Measurements from ENCODE around the gene SAMD13. TPM values are rescaled to one million over a fixed set of nuclear protein-coding genes. Genes with fewer than 3 reads are reported as not detected.

SAMD13 gene
- total RNA-seq, 2 experiments from 2014 or later, result not detected

GRCh38 chr1:84366786-84367185, 65.3 kb downstream of the SAMD13 start:
- TF ChIP-seq, protein P1, sequence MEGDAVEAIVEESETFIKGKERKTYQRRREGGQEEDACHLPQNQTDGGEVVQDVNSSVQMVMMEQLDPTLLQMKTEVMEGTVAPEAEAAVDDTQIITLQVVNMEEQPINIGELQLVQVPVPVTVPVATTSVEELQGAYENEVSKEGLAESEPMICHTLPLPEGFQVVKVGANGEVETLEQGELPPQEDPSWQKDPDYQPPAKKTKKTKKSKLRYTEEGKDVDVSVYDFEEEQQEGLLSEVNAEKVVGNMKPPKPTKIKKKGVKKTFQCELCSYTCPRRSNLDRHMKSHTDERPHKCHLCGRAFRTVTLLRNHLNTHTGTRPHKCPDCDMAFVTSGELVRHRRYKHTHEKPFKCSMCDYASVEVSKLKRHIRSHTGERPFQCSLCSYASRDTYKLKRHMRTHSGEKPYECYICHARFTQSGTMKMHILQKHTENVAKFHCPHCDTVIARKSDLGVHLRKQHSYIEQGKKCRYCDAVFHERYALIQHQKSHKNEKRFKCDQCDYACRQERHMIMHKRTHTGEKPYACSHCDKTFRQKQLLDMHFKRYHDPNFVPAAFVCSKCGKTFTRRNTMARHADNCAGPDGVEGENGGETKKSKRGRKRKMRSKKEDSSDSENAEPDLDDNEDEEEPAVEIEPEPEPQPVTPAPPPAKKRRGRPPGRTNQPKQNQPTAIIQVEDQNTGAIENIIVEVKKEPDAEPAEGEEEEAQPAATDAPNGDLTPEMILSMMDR (IDR thresholded peaks at IDR 0.05), result no peak
- no peak overlapping the region for H3K27ac ChIP-seq (ENCODE audit: low read depth in 1 of 2, low read length in 2 of 2)
- H3K36me3 Mint-ChIP-seq (ENCODE audit: low read depth), result no peaks in the 10 kb centered on the region
- no peak overlapping the region for H3K27ac Mint-ChIP-seq
- DNase-seq, result no peak
- intact Hi-C loops (cut with DNase I, micrococcal nuclease), result no loop called here
- ChIA-PET POLR2A (no interaction called here), CTCF (no interaction called here)
- H3K4me1 Mint-ChIP-seq (ENCODE audit: low read depth), result peaks cover 5% of the 10 kb centered on the region
- no peak overlapping the region for H3K4me3 ChIP-seq (ENCODE audit: low read length)
- no peaks in the 10 kb centered on the region for H3K9me3 Mint-ChIP-seq
- no peaks in the 10 kb centered on the region for H3K36me3 ChIP-seq (ENCODE audit: insufficient read depth, low read length)
- no peaks in the 10 kb centered on the region for H3K9me3 ChIP-seq (ENCODE audit: control insufficient read depth in 1 of 2, insufficient read depth in 1 of 2, low read length in 2 of 2)
- no peaks in the 10 kb centered on the region for H3K27me3 Mint-ChIP-seq
- no peak overlapping the region for H3K4me3 Mint-ChIP-seq
- no peaks in the 10 kb centered on the region for H3K4me1 ChIP-seq (ENCODE audit: insufficient read depth, low read length)
- no peak for ATAC-seq (ENCODE audit: poor library complexity)
- no peaks in the 10 kb centered on the region for H3K27me3 ChIP-seq (ENCODE audit: control insufficient read depth in 1 of 2, insufficient read depth in 2 of 2, low read length in 2 of 2)

GRCh38 chr1:84367219-84367618, 65.7 kb downstream of the SAMD13 start:
- TF ChIP-seq, protein P1 (IDR thresholded peaks at IDR 0.05), result no peak
- no peaks in the 10 kb centered on the region for H3K9me3 ChIP-seq (ENCODE audit: control insufficient read depth in 1 of 2, insufficient read depth in 1 of 2, low read length in 2 of 2)
- Mint-ChIP-seq H3K4me1 (ENCODE audit: low read depth) (peaks cover 5% of the 10 kb centered on the region), H3K4me3 (no peak overlapping the region), H3K36me3 (ENCODE audit: low read depth) (no peaks in the 10 kb centered on the region), H3K9me3 (no peaks in the 10 kb centered on the region), H3K27ac (no peak overlapping the region), H3K27me3 (no peaks in the 10 kb centered on the region)
- ATAC-seq (ENCODE audit: poor library complexity) (no peak), DNase-seq (no peak)
- no peaks in the 10 kb centered on the region for H3K36me3 ChIP-seq (ENCODE audit: insufficient read depth, low read length)
- intact Hi-C loops (cut with DNase I, micrococcal nuclease), result no loop called here
- ChIA-PET POLR2A (no interaction called here), CTCF (no interaction called here)
- no peaks in the 10 kb centered on the region for H3K4me1 ChIP-seq (ENCODE audit: insufficient read depth, low read length)
- H3K27me3 ChIP-seq (ENCODE audit: control insufficient read depth in 1 of 2, insufficient read depth in 2 of 2, low read length in 2 of 2), result no peaks in the 10 kb centered on the region
- no peak overlapping the region for H3K4me3 ChIP-seq (ENCODE audit: low read length)
- no peak overlapping the region for H3K27ac ChIP-seq (ENCODE audit: low read depth in 1 of 2, low read length in 2 of 2)

DNA sequence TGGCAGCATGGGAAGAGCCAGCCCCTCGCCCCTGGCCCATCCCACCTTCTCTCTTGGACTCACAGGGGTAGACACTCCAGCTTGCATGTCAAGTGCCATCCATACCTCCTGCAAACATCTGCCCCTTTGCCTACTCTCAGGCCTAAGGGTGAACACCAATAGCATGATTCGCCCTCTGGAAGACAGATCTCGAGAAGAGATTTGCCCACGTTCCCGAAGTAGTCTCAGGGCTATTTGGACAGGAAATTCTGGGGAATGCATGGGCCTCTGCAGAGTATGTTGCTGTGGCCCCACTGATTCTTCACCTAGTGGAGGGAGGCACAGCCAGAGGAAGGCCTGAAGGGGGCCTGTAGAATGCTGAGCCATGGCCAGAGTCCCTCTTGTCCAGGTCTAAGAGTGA, 66.9 kb downstream of the SAMD13 start:
- H3K36me3 Mint-ChIP-seq (ENCODE audit: low read depth), result no peaks in the 10 kb centered on the region
- Histone ChIP-seq H3K4me3 (ENCODE audit: low read length) (no peak overlapping the region), H3K27ac (ENCODE audit: low read depth in 1 of 2, low read length in 2 of 2) (no peak overlapping the region), H3K36me3 (ENCODE audit: insufficient read depth, low read length) (no peaks in the 10 kb centered on the region), H3K27me3 (ENCODE audit: control insufficient read depth in 1 of 2, insufficient read depth in 2 of 2, low read length in 2 of 2) (no peaks in the 10 kb centered on the region), H3K9me3 (ENCODE audit: control insufficient read depth in 1 of 2, insufficient read depth in 1 of 2, low read length in 2 of 2) (no peaks in the 10 kb centered on the region), H3K4me1 (ENCODE audit: insufficient read depth, low read length) (no peaks in the 10 kb centered on the region)
- ATAC-seq (ENCODE audit: poor library complexity) (no peak), DNase-seq (no peak)
- H3K4me3 Mint-ChIP-seq, result no peak overlapping the region
- intact Hi-C loops (cut with DNase I, micrococcal nuclease), result no loop called here
- no peaks in the 10 kb centered on the region for H3K9me3 Mint-ChIP-seq
- no peak overlapping the region for H3K27ac Mint-ChIP-seq
- CTCF ChIA-PET, result no interaction called here
- POLR2A ChIA-PET, result no interaction called here
- TF ChIP-seq, protein P1 (IDR thresholded peaks at IDR 0.05), result no peak
- no peaks in the 10 kb centered on the region for H3K4me1 Mint-ChIP-seq (ENCODE audit: low read depth)
- no peaks in the 10 kb centered on the region for H3K27me3 Mint-ChIP-seq
